Stimulated activated CD8-positive, alpha-beta memory T cell treated with anti-CD3 and anti-CD28 coated beads, Interleukin-4, amount 100 ng/mL, for 24 hours (primary cell): ENCODE measurements around the gene CA12.

Experiments
- DNase-seq: peaks from one replicate; pipeline ENCODE4 v3.0.0-alpha.2; 2020; ENCODE audit warnings: low read depth

Gene CA12

GRCh38 chr15:63401714-63402497 is 20.3 kb upstream of the CA12 start:
- DNase-seq: no peak

GRCh38 chr15:63401078-63401477 is 19.4 kb upstream of the CA12 start:
- DNase-seq: no peak

DNA sequence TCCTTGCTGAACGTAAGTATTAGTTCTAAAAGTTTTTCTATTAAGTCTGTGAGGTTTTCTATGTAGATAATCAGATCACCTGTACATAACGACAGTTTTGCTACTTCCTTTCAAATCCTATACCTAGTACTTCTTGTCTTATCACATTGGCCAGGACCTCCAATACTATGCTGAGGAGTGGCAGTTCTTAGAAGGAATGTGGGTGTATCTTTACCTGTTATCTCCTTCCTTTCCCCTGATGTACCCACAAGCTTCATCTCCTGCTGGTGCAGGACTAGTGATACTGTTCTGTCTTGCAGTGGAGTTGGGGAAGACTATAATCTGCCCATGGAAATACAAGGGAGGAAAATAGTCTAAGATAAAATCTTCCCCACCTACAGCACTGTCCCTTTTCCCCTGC is 16.8 kb upstream of the CA12 start:
- no peak for DNase-seq

DNA sequence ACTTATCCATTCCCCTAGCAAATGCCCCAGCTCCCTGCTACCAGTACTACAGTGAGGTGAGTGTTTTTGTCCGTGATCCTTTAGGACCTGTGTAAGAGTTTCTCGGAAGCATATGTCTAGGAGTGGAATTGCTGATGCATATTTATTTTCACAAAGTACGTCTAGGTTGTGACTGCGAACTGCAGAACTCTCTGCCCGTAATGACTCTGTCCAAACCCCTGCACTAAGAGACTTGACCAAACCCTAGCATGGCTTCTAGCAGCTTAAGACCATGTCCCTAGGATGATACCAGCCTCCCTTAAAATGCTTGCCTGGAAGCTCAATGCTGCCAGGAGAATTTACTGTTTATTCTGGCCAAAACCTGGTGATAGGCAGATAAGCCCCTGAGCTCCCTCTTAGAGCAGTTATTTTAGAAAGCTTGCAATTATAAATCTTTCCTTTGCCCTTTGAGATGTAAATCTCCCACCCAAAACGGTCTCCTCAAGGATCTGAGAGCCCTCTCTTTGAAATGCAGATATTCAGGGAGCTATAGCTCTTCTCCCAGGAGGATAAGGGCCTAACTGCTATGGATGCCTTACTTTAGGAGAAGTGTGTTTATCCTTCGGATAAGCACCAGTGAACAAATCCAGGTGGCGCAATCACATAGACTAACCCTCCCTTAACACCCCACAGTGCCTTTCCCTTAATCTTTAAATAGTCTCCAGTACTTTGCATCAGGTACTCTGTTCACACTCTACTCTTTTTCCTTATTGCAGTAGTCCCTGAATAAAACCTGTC is 14.7 kb upstream of the CA12 start:
- no peak for DNase-seq

DNA sequence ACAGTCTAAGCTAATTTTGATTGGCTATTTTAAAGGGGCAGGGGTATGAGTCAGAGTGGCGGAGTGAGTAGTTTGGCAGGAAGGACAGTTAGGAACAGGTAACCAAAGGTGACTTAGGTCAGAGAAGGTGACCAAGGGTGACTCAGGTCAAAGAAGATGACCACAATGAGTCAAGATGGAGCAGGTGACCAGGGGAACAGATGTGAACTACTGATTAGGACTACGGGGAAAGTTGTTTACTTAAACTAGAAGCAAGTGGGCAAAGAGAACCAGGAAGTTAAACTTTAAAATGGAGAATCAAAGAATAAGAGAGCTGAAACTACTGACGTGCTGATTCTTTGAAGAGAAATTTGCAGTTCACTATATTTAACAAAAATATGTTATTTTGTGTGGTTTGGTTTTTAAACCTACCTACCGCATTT is 14.1 kb upstream of the CA12 start:
- no peak for DNase-seq

DNA sequence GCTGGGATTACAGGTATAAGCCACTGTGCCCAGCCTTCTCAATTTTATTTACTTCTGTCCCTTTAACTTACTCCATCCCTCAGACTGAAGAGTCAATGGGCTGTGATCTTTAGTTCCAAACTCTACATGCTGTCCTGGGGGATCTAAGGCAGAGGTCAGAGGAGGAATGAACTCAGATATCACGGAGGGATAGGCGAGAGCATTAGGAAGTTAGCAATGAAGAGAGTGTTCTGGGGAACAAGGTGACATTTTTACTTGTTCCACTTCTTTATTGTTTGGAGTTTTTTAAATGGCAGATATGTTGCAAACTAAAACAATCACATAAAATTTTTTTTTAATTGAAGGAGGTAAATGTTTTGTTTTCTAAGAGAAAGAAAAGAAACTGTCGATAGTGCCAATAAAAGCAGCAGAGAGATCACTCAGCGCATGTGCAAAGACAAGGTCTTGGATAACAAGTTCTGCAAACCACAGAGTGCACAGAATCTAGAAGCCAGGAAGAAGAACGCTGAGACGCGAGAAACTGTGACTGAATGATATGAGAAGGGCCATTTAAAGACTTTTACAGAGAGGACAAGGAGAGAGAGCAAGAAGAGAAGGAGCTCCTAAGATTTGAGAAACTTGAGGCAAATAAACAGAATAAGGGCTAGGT is 10.8 kb upstream of the CA12 start:
- DNase-seq: no peak

DNA sequence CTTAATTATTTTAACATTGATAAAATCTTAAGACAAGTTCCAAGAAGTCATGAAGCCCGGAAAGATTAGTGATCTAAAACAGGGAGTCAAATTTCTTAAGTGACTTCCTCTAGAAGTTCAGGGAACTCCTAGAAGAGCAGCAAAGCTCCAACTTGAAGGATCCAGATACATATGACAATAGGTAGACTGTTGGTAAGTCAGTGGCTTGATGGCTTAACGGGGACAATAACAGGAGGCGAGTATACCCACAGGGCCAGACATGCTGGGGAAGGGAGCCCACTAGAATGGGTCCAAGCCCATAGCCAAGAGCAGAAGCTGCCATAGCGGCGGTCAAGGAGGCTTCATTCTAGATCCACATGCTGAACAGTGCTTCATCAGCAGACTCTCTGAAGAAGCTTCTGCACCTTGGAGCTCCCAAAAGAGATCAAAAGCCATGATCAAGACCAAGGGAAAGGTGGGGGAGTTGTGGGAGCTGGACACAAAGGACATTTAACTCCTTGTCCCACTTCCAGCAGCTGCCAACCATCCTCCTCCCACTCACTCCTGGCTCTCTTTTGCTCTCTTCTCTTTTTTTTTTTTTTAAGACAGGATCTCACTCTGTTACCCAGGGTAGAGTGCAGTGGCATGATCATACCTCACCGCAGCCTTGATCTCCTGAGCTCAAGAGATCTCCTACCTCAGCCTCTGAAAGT is 10.2 kb upstream of the CA12 start:
- no peak for DNase-seq

- DNase-seq: no peak
Measured at GRCh38 chr15:63390689-63391088, 9.0 kb upstream of the CA12 start.

DNA sequence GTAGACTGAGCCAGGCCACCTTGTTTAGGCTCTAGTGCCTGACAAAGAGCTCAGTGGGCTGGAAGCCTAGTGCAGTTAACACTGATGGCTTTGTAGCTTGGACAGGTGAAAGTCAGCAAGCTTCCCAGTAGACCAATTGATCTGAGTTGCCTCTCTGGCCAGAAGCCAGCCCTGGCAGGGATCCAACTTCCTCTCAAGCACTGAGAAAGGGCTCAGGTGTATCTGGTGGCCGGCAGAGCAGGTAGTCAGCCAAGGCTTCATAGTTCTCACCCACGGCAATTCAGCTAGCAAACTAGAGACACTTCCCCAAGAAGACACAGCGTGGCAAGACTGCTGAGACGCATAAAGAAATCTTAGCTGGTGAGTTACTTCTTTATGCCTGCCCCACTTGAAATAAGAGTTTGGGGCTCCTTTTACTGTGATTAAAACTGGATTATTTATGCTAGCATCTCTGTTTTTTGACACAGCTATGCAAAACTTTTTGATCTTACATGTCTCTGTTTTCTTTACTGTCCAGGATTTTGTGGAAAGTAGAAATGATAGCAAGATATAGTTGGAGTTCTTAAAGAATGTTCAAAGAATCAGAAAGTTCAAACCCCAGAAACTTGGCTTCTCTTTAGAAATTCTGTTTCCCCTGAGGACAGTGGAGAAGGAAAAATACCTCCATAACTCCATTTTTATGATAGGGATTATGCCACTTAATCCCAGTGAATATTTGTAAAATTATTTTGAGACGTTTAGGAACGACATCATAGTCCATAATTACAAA is 8.4 kb upstream of the CA12 start:
- no peak for DNase-seq

DNA sequence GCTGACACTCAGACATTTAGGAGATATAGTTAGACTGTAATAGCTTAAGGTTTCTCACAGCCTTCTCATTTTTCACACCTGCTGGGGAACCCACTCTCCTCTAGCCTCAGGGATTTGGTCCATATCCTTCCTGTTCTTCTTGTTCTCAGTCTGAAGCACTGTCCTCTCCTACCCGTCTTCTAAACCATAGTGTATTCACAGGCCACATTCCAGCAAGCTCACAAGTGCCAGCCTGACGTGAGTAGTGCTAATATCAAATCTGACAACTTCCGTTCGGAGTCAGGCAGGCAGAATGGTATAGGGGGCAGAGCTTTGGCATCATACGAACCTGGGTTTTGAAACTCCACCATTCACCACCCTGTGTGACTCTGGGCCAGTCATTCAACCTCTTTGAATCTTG is 6.9 kb upstream of the CA12 start:
- DNase-seq: no peak

DNA sequence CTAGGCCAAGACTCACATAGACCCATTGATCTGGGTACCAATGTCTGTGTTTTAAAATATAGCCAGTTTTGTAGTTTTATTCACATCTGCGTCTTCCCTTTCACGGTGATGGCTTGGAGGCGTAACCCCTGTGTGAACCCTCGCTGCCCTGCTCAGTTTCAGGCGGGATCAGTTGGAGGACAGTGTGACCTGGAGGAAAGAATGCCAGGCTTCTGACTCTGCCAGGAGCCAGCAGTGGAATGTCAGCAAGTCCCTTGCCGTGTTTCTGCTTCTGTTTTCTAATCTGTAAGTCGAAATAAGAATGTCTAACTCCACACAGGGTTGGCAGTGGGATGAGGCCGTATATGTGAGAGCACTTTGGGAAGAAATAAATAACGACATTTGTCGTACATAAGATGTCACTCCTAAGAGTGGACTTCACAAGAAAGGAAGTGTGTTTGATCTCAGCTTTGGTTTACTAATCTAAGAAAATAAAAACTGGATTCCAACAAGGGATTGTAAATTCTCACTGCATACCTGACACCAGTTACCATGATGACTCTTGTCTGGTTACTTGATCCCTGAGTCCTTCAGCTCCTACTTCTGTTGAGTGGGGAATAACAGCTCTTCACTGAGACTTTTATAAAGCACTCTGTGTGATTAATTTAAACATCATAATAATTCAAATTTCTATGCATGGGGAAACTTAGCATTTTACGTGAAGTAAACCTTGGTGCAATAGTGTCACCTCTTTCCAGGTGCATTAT is 6.3 kb upstream of the CA12 start:
- no peak for DNase-seq

- no peak for DNase-seq
Measured at GRCh38 chr15:63385911-63386531, 4.4 kb upstream of the CA12 start.

DNA sequence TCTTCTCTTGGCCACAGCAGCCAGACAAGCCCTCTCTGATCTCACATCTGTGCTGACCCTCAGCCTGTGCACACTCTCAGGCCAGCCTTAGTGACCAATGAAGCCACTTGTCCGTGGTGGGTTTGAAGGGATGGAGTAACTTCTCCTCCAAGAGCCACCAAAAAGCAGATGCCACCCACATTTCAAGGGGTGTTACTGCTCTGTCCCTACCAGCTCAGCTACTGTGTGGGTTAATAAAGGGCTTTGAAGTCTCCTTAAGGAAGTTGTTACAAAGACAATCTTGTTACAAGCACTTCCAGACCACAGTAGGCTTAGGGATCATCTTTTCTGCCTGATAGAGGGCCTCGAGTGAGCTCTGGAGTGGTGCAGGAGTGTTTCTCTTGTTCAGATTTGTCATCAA is 3.3 kb upstream of the CA12 start:
- no peak for DNase-seq

- DNase-seq: no peak
Measured at GRCh38 chr15:63382966-63383710, 1.5 kb upstream of the CA12 start.

DNA sequence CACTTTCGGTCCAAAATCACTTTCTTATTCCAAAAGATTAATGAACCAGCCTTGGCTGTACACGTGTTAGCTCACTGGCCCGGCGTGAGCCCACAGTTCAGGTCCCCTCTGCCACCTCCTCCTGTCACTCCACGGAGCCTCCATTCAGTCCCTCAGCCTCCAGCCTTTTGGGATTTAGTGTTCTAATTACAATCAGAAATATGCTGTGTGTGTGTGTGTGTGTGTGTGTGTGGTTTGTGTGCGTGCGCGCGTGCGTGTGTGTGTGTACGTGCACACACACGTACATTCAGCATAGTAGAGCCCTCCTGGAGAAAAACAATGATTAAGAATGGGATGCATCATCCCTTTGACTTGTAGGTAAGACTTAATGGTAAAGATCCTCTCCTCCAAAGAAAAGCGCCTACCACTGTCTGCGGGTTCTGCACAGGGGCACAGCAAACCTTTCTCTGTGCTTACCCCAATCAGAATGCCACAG is 801 bp downstream of the CA12 start:
- no peak for DNase-seq

- DNase-seq: no peak
Measured at GRCh38 chr15:63380151-63380807, 1.4 kb downstream of the CA12 start.

DNA sequence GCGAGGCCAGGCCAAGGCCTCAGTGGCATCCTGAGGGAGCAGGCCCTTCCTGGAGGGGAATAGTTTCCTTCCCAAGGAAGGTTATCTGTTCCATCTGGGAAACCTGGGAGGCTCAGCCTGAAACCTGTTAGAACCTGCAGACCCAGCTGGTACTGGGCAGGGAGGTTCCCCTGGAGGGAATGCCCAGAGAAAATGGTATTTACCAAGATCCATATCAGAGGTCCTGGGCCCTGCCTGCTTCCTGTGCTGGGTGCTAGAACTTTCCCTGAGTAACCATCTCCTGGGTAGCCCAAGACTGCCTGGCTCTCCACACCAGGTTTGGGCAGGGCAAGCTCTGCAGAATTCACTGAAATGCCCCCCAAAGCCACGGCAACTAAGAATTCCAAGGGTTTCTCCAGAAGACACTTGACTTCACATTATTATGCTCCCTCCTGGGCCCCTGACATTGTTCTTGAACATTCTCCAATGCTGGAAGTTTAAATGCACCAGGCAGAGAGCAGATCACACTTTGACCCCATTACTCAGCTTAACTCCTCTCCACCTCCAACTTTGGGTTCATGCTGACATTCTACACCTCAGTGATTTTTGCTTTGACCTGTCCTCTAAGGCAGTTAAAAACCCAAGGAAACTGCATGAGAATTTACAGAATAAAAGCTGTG is 2.0 kb downstream of the CA12 start:
- DNase-seq: no peak

DNA sequence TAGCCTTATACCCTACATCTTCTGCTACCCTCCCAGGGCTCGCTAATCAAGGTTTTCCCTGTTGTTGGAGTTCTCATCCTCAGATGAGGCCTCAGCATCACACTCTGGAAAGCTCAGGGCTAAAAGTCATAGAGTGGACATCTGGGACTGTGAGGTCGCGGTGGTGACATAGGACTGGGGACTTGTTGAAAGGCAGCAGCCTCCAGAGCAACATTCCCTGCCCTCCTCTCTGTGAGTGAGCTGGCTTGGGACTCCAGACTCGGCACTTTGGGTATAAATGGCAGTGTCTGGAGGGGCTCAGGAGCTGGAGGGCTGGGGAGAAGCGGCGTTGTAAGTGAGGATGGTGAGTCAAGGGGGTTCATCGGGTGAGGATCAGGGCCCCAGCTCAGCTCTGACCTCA is 2.7 kb downstream of the CA12 start:
- no peak for DNase-seq
